Activated naive CD8-positive, alpha-beta T cell treated with anti-CD3 and anti-CD28 coated beads, Interleukin-2, amount 10 ng/mL, durations not matched to agents 7 days and 5 days (primary cell): ENCODE results near the gene MRPL38. TPM values are rescaled to one million over a fixed set of nuclear protein-coding genes. Genes with fewer than 3 reads are reported as not detected.

ENCODE experiments used
- ATAC-seq: fragments of 150-1000 bp; cut with Tn5 transposase; one replicate; pipeline ENCODE4 v1.10.0; 2021; ENCODE audit warnings: low read depth, moderate library complexity
- POLR2A ChIA-PET: fragments of 350-600 bp; sonication (Branson Sonifier 250); formaldehyde crosslinking; loops from one replicate; lab custom pipeline; 2021; ENCODE audit warnings: antibody characterized with exemption; lab: Charles Lee
- DNase-seq: peaks from one replicate; pipeline ENCODE4 v3.0.0; 2021
- H3K27ac Mint-ChIP-seq: one replicate; pipeline ENCODE4 v1.8.0; 2022; ENCODE audit warnings: mild to moderate bottlenecking, mixed read lengths
- H3K27me3 Mint-ChIP-seq: one replicate; pipeline ENCODE4 v1.8.0; 2022; ENCODE audit warnings: mild to moderate bottlenecking, moderate library complexity, mixed read lengths
- H3K36me3 Mint-ChIP-seq: one replicate; pipeline ENCODE4 v1.8.0; 2021; ENCODE audit warnings: mild to moderate bottlenecking, mixed read lengths
- H3K4me1 Mint-ChIP-seq: one replicate; pipeline ENCODE4 v1.8.0; 2021; ENCODE audit warnings: mixed read lengths
- H3K4me3 Mint-ChIP-seq: one replicate; pipeline ENCODE4 v1.8.0; 2022; ENCODE audit warnings: mild to moderate bottlenecking, moderate library complexity, mixed read lengths
- H3K9me3 Mint-ChIP-seq: one replicate; pipeline ENCODE4 v1.8.0; 2021; ENCODE audit warnings: mixed read lengths
- total RNA-seq, 2 experiments: library from RNA; stranded (reverse); gene quantifications; one replicate each; pipeline ENCODE4 v1.2.3, GENCODE V29; 2021

The MRPL38 gene
- total RNA-seq, 2 experiments from 2014 or later: 111 to 119 TPM

- ATAC-seq (no peak), DNase-seq (no peak)
- Mint-ChIP-seq H3K4me1 (peaks cover 5% of the 10 kb centered on the region), H3K4me3 (no peak overlapping the region), H3K27ac (no peak overlapping the region), H3K27me3 (no peaks in the 10 kb centered on the region), H3K36me3 (peaks cover 2% of the 10 kb centered on the region), H3K9me3 (no peaks in the 10 kb centered on the region)
- POLR2A ChIA-PET: no interaction called here
Measured at GRCh38 chr17:75914643-75915267, 10.1 kb upstream of the MRPL38 start.

- no peak for ATAC-seq
- Mint-ChIP-seq H3K27me3 (no peaks in the 10 kb centered on the region), H3K4me3 (no peak overlapping the region), H3K27ac (no peak overlapping the region), H3K36me3 (peaks cover 2% of the 10 kb centered on the region), H3K9me3 (no peaks in the 10 kb centered on the region), H3K4me1 (peaks cover 10% of the 10 kb centered on the region)
- POLR2A ChIA-PET: no interaction called here
- DNase-seq: no peak
Measured at GRCh38 chr17:75913537-75914210, 9.0 kb upstream of the MRPL38 start.

- ATAC-seq: no peak
- POLR2A ChIA-PET: interaction anchor here (0.6 kb wide), 1 partner anchor 167 kb away, joined by 3 read pairs; no protein-coding TSS in a partner anchor
- no peak overlapping the region for H3K4me3 Mint-ChIP-seq
- DNase-seq: no peak
- no peak overlapping the region for H3K27ac Mint-ChIP-seq
- no peaks in the 10 kb centered on the region for H3K27me3 Mint-ChIP-seq
- H3K36me3 Mint-ChIP-seq: peaks cover 2% of the 10 kb centered on the region
- peaks cover 11% of the 10 kb centered on the region for H3K4me1 Mint-ChIP-seq
- no peaks in the 10 kb centered on the region for H3K9me3 Mint-ChIP-seq
Measured at GRCh38 chr17:75910699-75911098, 6.0 kb upstream of the MRPL38 start.

- Mint-ChIP-seq H3K9me3 (no peaks in the 10 kb centered on the region), H3K4me3 (no peak overlapping the region), H3K4me1 (peaks cover 13% of the 10 kb centered on the region), H3K27me3 (no peaks in the 10 kb centered on the region), H3K27ac (peak overlapping the region; percentile 56), H3K36me3 (peaks cover 2% of the 10 kb centered on the region)
- ATAC-seq: peak; percentile 9
- DNase-seq: no peak
- POLR2A ChIA-PET: interaction anchor here (1.1 kb wide), 1 partner anchor 130 kb away, joined by 3 read pairs; no protein-coding TSS in a partner anchor
Measured at GRCh38 chr17:75909812-75910274, 5.2 kb upstream of the MRPL38 start.

- Mint-ChIP-seq H3K27ac (no peak overlapping the region), H3K4me3 (no peak overlapping the region), H3K9me3 (no peaks in the 10 kb centered on the region), H3K4me1 (peaks cover 13% of the 10 kb centered on the region), H3K27me3 (no peaks in the 10 kb centered on the region), H3K36me3 (peaks cover 2% of the 10 kb centered on the region)
- ATAC-seq (no peak), DNase-seq (no peak)
- POLR2A ChIA-PET: interaction anchor here (1.1 kb wide), 1 partner anchor 129 kb away, joined by 3 read pairs; no protein-coding TSS in a partner anchor
Measured at GRCh38 chr17:75909051-75909811, 4.5 kb upstream of the MRPL38 start.

GRCh38 chr17:75908201-75908600 is 3.5 kb upstream of the MRPL38 start:
- Mint-ChIP-seq H3K27me3 (no peaks in the 10 kb centered on the region), H3K9me3 (no peaks in the 10 kb centered on the region), H3K4me1 (peaks cover 16% of the 10 kb centered on the region), H3K4me3 (no peak overlapping the region), H3K27ac (no peak overlapping the region), H3K36me3 (peaks cover 2% of the 10 kb centered on the region)
- DNase-seq (no peak), ATAC-seq (no peak)
- POLR2A ChIA-PET: no interaction called here

GRCh38 chr17:75906143-75906884 is 1.6 kb upstream of the MRPL38 start:
- H3K4me3 Mint-ChIP-seq: no peak overlapping the region
- POLR2A ChIA-PET: interaction anchor here (0.5 to 1.3 kb wide), 6 partner anchors 10 to 131 kb away, joined by 3 to 6 read pairs (median 3); partner anchors contain the start of gene TRIM65

GRCh38 chr17:75902406-75902805 is 2.3 kb downstream of the MRPL38 start:
- POLR2A ChIA-PET: no interaction called here
- Mint-ChIP-seq H3K36me3 (no peaks in the 10 kb centered on the region), H3K9me3 (no peaks in the 10 kb centered on the region), H3K27ac (no peak overlapping the region), H3K4me3 (no peak overlapping the region), H3K4me1 (peaks cover 10% of the 10 kb centered on the region), H3K27me3 (no peaks in the 10 kb centered on the region)
- DNase-seq (no peak), ATAC-seq (no peak)

More at GRCh38 chr17:75906143-75906884, 1.6 kb upstream of the MRPL38 start:
- H3K27ac Mint-ChIP-seq: peak overlapping the region; percentile 20
- H3K36me3 Mint-ChIP-seq: no peaks in the 10 kb centered on the region
- no peaks in the 10 kb centered on the region for H3K9me3 Mint-ChIP-seq
- no peaks in the 10 kb centered on the region for H3K27me3 Mint-ChIP-seq
- peaks cover 16% of the 10 kb centered on the region for H3K4me1 Mint-ChIP-seq
- peak; percentile 33 for DNase-seq
- ATAC-seq: no peak

GRCh38 chr17:75901727-75902126 is 3.0 kb downstream of the MRPL38 start:
- H3K27ac Mint-ChIP-seq: no peak overlapping the region
- no peaks in the 10 kb centered on the region for H3K36me3 Mint-ChIP-seq
- no peaks in the 10 kb centered on the region for H3K9me3 Mint-ChIP-seq
- POLR2A ChIA-PET: interaction anchor here (1.1 kb wide), 2 partner anchors 23 to 68 kb away, joined by 3 read pairs; partner anchors contain the start of gene TRIM47
- H3K4me3 Mint-ChIP-seq: no peak overlapping the region
- DNase-seq (no peak), ATAC-seq (no peak)
- H3K4me1 Mint-ChIP-seq: peaks cover 12% of the 10 kb centered on the region
- H3K27me3 Mint-ChIP-seq: no peaks in the 10 kb centered on the region

GRCh38 chr17:75900691-75901533 is 3.8 kb downstream of the MRPL38 start:
- no peak overlapping the region for H3K4me3 Mint-ChIP-seq
- no peaks in the 10 kb centered on the region for H3K27me3 Mint-ChIP-seq
- no peaks in the 10 kb centered on the region for H3K36me3 Mint-ChIP-seq
- no peaks in the 10 kb centered on the region for H3K9me3 Mint-ChIP-seq
- H3K27ac Mint-ChIP-seq: no peak overlapping the region
- peaks cover 11% of the 10 kb centered on the region for H3K4me1 Mint-ChIP-seq
- POLR2A ChIA-PET: interaction anchor here (0.6 to 1.1 kb wide), 5 partner anchors 23 to 304 kb away, joined by 3 read pairs; partner anchors contain the start of gene TRIM47
- no peak for ATAC-seq
- no peak for DNase-seq

GRCh38 chr17:75899767-75900468 is 4.8 kb downstream of the MRPL38 start:
- DNase-seq: no peak
- H3K4me3 Mint-ChIP-seq: no peak overlapping the region
- no peak for ATAC-seq
- H3K4me1 Mint-ChIP-seq: peaks cover 14% of the 10 kb centered on the region
- POLR2A ChIA-PET: interaction anchor here (0.6 to 2.0 kb wide), 3 partner anchors 117 to 245 kb away, joined by 3 to 5 read pairs (median 3); a partner anchor contains a TSS
- no peak overlapping the region for H3K27ac Mint-ChIP-seq
- H3K9me3 Mint-ChIP-seq: no peaks in the 10 kb centered on the region
- no peaks in the 10 kb centered on the region for H3K36me3 Mint-ChIP-seq
- H3K27me3 Mint-ChIP-seq: no peaks in the 10 kb centered on the region
